GM23338 (cell line): ENCODE results near the gene RAPGEF5.

Experiments
- CREB1 ChIP-seq: fragments of 250-450 bp; sonication (Bioruptor Pico); IDR thresholded peaks from 2 replicates; pipeline ENCODE4 v1.5.0; 2020; ENCODE audit warnings: low read depth, mild to moderate bottlenecking, moderate library complexity
- EZH2 ChIP-seq: fragments of 200-600 bp; sonication (generic); IDR thresholded peaks from one replicate; pipeline ENCODE4 v1.8.0; 2017; ENCODE audit warnings: antibody characterized with exemption, mild to moderate bottlenecking, low read depth; ENCODE audit not compliant: unreplicated experiment
- EZH2phosphoT487 ChIP-seq: fragments of 200-600 bp; sonication (generic); IDR thresholded peaks from one replicate; pipeline ENCODE4 v1.8.1; 2018; ENCODE audit warnings: antibody characterized with exemption; ENCODE audit not compliant: unreplicated experiment
- JUNB ChIP-seq: IDR thresholded peaks from one replicate; pipeline ENCODE4 v1.6.1; 2016; ENCODE audit warnings: antibody characterized with exemption; ENCODE audit not compliant: unreplicated experiment
- NANOG ChIP-seq: IDR thresholded peaks from 2 replicates; pipeline ENCODE4 v1.6.1; 2016; ENCODE audit warnings: antibody characterized with exemption, borderline replicate concordance
- POLR2AphosphoS5 ChIP-seq: IDR thresholded peaks from 2 replicates; pipeline ENCODE4 v1.6.1; 2016; ENCODE audit warnings: antibody characterized with exemption, low read depth
- STAT1 ChIP-seq: IDR thresholded peaks from one replicate; pipeline ENCODE4 v1.6.1; 2016; ENCODE audit warnings: antibody characterized with exemption; ENCODE audit not compliant: unreplicated experiment
- ZNF114 ChIP-seq: fragments of 250-450 bp; sonication (Bioruptor Pico); IDR thresholded peaks from 2 replicates; pipeline ENCODE4 v1.5.0; 2020; ENCODE audit warnings: mild to moderate bottlenecking, moderate library complexity
- TF ChIP-seq, protein P1 (sequence below), 2 experiments: fragments of 200-600 bp in 1 of 2; sonication (generic) in 1 of 2; conservative IDR thresholded peaks; 2 replicates each; pipeline versions ENCODE4 v1.5.1 to v1.6.1; 2016 to 2017; ENCODE audit warnings: antibody characterized with exemption in 2 of 2, low read depth in 2 of 2, mild to moderate bottlenecking in 2 of 2, moderate library complexity in 1 of 2
- TF ChIP-seq, protein P2 (sequence below): fragments of 250-450 bp; sonication (Bioruptor Pico); IDR thresholded peaks from 2 replicates; pipeline ENCODE4 v1.5.0; 2020; ENCODE audit warnings: mild to moderate bottlenecking, moderate library complexity

DNA sequence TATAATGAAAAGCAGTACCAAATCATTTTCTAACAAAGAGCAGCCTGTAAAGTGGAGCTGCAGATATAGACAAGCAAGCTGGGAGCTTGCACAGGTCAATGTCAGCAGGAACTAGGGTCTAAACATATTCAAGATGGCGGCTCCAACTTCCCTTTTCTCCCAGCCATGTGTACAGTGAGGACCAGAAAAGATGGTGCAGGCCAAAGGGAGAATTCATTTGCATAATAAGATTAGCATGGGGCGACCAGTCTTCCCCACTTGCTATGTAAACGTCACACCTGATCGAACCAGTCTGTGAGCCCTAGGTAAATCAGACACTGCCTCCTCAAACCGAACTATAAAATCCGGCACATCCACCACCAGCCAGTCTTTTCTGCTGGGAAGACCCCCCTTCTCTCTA lies 4.4 kb upstream of the RAPGEF5 start:
- TF ChIP-seq, protein P1, sequence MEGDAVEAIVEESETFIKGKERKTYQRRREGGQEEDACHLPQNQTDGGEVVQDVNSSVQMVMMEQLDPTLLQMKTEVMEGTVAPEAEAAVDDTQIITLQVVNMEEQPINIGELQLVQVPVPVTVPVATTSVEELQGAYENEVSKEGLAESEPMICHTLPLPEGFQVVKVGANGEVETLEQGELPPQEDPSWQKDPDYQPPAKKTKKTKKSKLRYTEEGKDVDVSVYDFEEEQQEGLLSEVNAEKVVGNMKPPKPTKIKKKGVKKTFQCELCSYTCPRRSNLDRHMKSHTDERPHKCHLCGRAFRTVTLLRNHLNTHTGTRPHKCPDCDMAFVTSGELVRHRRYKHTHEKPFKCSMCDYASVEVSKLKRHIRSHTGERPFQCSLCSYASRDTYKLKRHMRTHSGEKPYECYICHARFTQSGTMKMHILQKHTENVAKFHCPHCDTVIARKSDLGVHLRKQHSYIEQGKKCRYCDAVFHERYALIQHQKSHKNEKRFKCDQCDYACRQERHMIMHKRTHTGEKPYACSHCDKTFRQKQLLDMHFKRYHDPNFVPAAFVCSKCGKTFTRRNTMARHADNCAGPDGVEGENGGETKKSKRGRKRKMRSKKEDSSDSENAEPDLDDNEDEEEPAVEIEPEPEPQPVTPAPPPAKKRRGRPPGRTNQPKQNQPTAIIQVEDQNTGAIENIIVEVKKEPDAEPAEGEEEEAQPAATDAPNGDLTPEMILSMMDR (conservative IDR thresholded peaks at IDR 0.05; ENCODE audit: low read depth in 2 of 2), result no peak
- TF ChIP-seq POLR2AphosphoS5 (no peak), EZH2 (no peak), NANOG (no peak), CREB1 (CRISPR knock-in tag) (no peak), JUNB (no peak), ZNF114 (CRISPR knock-in tag) (no peak), EZH2phosphoT487 (no peak), STAT1 (no peak)
- TF ChIP-seq, protein P2, sequence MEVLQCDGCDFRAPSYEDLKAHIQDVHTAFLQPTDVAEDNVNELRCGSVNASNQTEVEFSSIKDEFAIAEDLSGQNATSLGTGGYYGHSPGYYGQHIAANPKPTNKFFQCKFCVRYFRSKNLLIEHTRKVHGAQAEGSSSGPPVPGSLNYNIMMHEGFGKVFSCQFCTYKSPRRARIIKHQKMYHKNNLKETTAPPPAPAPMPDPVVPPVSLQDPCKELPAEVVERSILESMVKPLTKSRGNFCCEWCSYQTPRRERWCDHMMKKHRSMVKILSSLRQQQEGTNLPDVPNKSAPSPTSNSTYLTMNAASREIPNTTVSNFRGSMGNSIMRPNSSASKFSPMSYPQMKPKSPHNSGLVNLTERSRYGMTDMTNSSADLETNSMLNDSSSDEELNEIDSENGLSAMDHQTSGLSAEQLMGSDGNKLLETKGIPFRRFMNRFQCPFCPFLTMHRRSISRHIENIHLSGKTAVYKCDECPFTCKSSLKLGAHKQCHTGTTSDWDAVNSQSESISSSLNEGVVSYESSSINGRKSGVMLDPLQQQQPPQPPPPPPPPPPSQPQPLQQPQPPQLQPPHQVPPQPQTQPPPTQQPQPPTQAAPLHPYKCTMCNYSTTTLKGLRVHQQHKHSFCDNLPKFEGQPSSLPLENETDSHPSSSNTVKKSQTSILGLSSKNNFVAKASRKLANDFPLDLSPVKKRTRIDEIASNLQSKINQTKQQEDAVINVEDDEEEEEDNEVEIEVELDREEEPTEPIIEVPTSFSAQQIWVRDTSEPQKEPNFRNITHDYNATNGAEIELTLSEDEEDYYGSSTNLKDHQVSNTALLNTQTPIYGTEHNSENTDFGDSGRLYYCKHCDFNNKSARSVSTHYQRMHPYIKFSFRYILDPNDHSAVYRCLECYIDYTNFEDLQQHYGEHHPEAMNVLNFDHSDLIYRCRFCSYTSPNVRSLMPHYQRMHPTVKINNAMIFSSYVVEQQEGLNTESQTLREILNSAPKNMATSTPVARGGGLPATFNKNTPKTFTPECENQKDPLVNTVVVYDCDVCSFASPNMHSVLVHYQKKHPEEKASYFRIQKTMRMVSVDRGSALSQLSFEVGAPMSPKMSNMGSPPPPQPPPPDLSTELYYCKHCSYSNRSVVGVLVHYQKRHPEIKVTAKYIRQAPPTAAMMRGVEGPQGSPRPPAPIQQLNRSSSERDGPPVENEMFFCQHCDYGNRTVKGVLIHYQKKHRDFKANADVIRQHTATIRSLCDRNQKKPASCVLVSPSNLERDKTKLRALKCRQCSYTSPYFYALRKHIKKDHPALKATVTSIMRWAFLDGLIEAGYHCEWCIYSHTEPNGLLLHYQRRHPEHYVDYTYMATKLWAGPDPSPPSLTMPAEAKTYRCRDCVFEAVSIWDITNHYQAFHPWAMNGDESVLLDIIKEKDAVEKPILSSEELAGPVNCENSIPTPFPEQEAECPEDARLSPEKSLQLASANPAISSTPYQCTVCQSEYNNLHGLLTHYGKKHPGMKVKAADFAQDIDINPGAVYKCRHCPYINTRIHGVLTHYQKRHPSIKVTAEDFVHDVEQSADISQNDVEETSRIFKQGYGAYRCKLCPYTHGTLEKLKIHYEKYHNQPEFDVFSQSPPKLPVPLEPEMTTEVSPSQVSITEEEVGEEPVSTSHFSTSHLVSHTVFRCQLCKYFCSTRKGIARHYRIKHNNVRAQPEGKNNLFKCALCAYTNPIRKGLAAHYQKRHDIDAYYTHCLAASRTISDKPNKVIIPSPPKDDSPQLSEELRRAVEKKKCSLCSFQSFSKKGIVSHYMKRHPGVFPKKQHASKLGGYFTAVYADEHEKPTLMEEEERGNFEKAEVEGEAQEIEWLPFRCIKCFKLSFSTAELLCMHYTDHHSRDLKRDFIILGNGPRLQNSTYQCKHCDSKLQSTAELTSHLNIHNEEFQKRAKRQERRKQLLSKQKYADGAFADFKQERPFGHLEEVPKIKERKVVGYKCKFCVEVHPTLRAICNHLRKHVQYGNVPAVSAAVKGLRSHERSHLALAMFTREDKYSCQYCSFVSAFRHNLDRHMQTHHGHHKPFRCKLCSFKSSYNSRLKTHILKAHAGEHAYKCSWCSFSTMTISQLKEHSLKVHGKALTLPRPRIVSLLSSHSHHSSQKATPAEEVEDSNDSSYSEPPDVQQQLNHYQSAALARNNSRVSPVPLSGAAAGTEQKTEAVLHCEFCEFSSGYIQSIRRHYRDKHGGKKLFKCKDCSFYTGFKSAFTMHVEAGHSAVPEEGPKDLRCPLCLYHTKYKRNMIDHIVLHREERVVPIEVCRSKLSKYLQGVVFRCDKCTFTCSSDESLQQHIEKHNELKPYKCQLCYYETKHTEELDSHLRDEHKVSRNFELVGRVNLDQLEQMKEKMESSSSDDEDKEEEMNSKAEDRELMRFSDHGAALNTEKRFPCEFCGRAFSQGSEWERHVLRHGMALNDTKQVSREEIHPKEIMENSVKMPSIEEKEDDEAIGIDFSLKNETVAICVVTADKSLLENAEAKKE, result no peak
